HG03095 (cell line): ENCODE data around the gene IL17RD.

Experiments
- ATAC-seq: cut with Tn5 transposase; IDR thresholded peaks from one replicate; pipeline ENCODE4 v1.9.1; 2021; ENCODE audit warnings: moderate library complexity; ENCODE audit not compliant: unreplicated experiment

The IL17RD gene

DNA sequence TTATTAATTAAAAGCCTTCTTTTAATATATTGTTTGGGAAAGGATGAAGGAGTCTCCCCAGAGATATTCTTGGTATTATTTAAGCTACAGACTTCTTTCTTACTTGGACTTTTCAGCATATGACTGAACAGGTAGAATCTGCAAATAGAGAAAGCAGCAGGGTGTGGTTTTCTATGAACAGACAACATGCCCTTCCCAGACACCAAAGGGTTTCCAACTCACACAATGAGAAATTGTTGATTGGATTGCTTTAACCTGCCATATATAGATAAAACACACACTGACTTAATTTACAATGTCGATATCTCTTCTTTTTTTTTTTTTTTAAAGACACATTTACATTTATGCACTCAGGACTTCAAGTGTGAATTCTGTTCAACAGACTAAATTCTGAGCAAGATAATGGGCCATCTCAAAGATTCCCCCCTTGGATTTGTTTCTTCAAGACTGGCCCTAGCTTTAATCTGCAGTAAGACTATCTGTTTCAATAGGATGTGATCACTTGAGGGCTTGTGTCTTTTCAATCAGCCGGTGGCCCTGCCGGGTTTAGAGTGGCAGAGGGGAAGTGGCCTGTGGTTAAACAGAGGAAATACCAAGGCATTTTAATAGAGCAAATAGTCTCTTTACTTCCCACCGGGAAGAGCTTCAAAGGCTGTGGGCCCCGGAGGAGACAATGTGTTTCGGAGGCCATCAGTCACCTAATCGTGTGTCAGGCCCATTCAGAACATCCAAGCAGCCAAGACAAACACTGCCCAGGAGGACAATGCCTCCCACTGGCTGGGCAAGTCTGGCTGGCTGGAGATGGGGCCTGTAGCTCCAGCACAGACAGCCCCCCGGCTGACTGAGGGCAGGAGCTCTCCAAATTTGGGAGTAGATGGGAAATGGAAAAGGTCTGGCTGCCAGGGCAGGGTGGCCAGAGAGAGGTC lies 6.1 kb downstream of the IL17RD start:
- ATAC-seq, result no peak

DNA sequence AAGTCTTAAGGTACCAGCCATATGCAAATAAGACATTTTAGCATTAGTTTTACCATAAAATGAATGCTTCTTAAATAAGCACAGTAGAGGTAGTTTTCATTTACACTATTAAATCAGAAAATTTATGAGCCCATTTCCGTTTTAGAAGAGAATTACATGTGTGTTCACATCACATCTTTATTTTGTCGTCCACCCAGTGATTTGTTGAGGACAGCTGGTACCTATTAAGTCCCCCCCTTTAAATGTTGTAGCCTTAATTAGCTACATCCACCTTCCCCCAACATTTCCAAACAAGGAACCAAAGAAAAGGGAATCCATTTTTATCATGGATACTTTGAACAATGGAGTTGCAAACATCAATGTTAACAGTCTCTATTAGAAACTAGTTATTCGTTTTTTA lies 6.8 kb downstream of the IL17RD start:
- no peak for ATAC-seq

DNA sequence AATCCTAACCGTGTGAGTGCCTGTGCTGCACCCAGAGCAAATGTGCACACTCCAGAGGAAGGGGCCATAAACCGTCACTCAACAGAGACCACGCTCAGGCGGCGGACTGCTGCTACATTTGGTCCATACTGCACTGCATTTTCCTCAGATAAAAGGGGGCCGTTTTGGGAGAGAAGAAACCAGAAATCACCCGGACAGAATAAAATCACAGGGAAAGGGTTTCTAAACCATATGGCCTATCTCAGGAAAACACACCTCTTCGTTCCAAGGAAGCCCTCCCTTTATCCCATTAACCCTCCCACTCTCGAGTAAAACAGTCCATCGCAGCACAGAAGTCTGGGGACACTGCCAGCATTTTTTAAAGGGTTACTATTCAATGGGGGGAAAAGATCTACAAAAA lies 7.6 kb downstream of the IL17RD start:
- no peak for ATAC-seq

DNA sequence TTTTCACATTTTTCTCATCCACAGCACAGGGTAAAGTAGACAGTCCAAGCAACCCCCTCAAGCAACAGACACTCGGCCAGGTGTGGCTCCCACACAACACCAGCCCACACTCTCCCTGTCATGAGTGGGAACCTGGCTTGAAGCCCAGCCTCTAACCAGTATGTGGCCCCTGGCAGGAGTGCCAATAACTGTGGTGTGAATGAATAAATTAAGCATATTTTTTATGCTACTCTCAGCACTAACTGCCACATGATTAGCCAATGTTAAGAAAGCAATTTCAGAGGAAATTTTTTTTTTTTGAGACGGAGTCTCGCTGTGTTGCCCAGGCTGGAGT lies 9.9 kb downstream of the IL17RD start:
- ATAC-seq, result no peak

DNA sequence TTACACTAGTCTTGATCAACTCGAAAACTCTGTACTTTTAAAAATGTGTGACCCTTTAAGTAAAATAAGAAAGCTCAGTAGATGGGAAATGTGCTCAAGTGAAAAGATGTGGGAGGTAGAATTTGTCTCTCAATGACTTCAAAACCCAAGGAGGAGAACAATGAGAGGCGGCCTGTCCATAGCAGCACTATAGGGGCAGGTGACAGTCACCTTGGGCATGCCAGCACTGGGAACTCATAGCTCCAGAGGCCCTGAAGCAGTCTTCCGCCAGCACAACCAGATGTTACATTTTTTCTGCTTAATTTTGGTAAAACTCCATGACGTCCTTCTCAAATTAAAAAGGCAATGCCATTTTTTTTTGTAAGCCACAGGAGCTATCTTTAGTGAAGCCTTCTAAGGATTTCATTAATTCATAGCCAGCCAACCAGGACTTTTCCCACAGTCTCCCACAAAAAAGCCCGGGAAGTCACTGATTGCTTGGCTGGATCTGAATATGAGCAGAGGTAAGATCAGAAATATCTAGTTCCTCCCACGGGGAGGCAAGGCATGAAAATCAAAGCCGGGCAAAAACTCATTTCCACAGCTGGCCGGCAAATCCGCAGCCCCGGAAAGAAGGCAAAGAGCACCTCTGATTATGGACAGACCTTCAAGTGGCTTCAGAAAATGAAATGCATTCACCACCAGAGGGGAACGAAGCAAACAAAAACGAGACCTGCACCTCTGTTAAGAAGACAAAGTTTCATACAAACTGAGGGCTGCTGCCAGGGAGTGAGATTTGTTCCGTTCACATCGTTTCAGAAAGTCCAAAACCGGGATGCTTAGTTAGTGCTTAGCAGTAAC lies 10.5 kb downstream of the IL17RD start:
- ATAC-seq, result no peak

DNA sequence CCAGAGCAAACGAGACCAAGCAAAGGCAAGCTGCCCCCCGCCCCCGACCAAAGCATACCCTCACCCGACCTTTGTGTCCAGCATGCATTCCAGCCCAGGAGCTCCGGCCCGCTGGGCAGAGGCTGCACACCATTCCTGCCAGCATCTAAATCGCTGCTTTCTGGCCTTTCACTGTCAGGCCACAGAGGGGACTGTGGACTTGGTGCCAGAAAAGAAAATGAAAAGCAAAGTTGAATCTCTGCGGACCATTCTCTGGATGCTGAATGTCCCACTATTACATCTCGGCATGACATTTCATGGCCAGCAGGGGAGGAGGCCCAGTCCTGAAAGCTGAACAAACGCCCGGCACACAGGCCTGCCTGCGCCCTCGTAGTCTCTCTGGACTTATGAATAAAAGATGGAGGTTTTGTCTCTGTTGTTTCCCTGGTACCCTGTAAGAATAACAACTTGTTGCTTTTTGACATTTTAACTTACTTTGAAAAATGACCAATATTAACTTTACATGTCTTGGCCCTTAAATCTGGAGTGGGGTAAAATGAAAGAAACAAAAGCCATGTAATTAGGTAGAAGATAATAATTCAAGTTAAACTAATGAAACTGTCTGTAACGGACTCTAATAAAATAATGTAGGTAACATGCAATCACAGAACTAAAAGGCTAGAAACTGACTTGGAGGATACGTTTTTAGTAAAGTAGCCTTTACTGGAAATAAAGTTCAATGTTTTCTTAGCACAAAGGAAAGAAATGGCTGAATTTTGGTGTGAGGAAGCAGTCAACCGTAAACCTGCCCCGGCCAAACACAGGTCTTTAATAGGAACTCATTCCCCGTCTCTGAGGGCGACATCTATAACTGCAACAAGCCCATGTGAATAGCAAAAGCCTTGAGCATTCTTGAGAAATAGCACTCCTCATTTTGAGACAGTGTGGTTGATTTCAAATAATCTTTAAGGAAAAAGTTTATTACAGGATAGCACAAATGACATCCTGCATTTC lies 12.7 kb downstream of the IL17RD start:
- no peak for ATAC-seq

DNA sequence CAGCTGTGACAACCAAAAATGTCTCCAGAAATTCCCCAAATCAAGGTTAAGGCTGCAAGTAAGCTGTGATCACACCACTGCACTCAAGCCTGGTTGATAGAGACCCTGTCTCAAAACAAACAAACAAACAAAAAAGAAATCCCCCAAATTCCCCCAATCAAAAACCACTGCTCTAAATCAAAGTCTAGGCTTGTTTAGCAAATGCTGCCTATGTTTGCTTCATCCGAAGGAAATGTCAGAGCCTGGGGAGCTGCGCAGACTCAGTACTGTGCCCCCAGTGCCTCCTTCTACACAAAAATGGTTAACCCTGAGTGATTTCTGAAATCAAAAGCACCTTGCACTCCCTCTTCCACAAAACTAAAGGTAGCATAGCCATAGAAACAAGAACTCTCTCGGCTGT lies 13.4 kb downstream of the IL17RD start:
- no peak for ATAC-seq

DNA sequence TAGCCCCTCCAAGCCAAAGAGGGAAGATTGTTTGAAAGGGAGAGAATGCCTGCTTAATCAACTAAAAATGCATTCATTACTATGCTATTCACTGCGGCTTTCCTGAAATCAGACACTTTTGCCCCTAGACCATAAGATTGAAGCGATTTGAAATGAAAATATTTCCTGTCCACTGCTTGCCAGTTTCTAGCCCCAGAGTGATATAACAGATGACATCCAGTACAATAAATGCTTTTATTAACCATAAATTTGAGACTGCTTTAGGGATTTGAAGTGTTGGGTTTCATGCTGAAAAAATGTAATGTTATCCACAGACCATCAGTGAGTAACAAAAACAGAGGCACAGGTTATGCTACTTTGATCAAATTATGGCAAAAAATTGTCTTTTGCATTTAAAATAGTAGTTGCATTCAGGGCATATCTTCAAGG lies 14.1 kb downstream of the IL17RD start:
- ATAC-seq, result no peak

DNA sequence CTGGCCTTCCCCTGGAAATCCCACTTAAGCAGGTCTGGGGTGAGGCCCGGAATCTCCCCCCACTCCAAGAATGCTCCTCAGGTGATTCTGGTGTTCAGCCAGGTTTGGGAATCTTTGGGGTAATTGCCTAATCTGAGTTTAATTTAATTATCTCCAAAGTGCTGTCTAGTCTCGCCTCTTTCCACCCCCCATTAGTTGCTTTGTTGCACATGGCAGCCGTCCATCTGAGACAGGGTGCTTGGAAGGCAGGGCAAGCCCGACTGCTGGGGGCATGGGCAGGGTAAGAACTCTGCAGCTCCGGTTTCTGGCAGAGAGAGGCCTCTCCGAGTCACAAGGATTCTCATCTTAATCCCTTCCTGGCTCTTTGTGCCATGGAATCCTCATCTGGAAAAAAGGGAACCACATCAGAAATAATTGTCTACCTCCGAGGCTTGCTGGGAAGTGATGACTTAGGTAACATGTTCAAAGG lies 15.0 kb downstream of the IL17RD start:
- ATAC-seq, result no peak

DNA sequence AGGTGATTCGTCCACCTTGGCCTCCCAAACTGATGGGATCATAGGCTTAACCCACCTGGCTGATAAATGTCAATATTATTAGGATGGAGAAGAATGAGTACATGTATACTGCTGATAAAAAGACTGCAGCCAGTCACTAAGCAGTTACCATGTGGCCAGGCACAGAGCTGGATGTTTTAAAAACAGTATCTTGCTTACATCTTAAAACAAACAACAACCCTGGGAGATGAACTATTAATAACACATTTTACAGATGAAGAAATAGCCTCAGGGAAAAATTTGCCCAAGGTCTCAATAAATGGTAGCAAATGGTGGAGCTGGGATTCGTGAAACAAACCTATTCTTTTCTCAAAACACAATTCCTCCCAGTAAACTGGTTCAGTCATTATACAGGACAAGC lies 18.1 kb downstream of the IL17RD start:
- no peak for ATAC-seq

DNA sequence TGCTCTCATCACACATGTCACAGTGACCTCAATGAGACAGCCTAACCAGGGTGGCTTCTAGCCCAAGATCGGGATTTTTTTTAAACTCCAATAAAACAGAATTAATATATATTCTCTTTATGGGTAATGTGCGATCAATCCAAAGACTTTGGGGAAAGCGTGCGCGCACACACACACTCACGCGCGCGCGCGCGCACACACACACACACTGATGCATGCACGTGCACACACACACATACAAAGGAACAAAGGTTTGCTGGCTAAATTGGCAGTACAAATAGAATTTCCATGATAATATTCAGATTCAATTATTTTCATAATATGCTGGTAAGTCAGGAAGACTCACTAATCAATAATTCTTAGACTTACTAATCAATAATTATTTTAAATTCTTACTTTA lies 19.3 kb downstream of the IL17RD start:
- no peak for ATAC-seq

DNA sequence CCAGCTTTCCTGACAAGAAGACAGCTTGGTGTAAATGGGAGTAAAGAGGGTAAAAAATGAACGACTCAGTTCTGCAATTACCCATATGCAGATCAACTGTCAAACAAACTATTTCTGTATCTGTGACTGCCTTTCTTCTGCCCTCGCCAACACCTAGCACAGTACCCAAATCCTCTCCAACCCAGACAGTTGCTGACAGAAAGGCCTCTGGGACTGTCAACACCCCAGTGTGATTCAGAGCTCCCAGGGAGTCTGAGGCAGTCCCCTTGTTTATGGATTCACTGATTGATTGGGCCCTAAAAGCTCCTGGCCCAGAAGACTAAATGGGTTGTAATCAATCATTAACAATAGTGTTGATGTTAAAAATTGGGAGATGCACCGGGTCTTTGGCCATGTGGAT lies 20.2 kb downstream of the IL17RD start:
- ATAC-seq, result no peak

DNA sequence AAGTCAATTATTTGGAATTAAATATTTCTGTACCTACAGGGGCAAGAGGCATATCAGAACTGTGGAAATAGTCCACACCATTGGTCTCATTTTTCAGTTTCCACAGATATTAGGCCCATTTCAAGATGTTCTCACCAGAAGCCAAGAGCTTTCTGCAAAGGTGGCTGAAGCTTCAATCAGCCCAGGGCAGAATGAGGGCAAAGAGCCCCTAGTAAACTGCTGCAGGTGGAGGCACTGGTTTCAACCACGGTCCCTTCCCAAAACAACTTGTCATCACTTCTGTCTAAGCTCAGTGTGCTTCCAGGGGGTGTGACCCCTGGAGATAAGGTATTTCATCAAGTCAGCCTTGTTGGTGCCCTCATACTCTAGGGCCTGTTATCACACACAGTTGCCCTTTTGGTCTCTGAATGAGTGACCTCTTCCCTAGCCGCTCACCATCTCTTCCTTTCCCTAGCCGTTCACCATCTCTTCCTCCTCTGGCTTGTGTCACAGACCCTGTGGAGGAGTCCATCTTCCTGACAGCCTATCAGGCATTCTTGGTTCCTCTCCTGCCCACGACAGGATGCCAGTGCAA lies 21.2 kb downstream of the IL17RD start:
- ATAC-seq, result no peak

DNA sequence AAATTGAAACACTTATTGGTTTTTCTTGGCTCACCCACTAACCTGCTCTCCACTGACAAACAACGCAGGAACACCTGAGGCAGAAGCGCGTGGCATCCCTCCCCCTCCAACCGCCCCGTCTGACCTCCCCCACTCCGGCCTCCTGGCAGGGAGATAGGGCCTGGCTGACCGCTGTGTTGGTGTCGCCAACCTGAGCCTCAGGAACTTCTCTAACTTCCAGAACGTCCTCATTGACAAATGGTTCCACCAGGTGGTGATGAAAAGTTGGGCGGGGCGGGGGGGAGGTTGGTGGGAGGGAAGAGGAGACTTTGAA lies 22.8 kb downstream of the IL17RD start:
- no peak for ATAC-seq

DNA sequence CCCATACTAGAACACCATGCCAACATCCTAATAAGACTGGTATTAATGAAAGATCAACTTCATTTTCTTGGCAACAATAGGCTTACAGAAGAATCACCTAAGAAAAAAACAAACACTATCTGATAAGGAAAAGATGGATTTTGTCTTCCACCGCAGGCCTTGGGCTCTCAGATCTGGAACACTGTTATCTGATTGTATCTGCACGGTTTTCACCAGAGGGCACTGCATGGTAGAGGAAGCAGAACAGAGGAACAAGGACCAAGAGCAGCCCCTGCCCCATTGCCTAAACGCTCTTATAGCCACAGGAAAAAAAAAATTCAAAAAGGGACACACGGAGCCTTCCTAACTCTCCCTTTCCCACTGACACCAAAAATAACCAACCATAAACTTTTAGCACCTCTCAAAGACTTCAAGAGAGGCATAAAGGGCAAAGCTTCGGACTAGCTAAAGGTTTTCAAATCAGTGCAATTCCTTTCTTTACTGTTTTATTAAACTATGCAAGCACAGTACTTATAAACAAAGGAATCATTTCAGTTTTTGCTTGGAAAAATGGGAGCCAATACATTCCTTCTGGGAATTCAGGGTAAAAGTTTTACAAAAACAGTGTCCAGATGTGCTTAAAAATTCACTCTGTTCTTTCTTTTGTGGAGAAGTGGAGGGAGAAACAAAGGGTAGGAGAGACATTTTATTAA lies 23.3 kb downstream of the IL17RD start:
- no peak for ATAC-seq

DNA sequence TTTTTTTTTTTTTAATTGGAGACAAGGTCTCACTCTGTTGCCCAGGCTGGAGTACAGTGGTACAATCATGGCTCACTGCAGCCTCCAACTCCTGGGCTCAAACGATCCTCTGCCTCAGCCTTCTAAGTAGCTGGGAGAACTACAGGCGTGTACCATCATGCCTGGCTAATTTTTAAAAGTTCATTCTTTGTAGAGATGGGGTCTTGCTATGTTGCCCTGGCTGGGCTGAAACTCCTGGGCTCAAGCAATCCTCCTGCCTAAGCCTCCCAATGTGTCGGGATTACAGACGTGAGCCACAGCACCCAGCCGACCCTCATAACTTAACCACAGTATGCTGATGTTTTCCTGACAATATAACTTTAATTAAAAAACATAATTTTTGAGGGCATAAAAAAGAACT lies 24.3 kb downstream of the IL17RD start:
- no peak for ATAC-seq

DNA sequence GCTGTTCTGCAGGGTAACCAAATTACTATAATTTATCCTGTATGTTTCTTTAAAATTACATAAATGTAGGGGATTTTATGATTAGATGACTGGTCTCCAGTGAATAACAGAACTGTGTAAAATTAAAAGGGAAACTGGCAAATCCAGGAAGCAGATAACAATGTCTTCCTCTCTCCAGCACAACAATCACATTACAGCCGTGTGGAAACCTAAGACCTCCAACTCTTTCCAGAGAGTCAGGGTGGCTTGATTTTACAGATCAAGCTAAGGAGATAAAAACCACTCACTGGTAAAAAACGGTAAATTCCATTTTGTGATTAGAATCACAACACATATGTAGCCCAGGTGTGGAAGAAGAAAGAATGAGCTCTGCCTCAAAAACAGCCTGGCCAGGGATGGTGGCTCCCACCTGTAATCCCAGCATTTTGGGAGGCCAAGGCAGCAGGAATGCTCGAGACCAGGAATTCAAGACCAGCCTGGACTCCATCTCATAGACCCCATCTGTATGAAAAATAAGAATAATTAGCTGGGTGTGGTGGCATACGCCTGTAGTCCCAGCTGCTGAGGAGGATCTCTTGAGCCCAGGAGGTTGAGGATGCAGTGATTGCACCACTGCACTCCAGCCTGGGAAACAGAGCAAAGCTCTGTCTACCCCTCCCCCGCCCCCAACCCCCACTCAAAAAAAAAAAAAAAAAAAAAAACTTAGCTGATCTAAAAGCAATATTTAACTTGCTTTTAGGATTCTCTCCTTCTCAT lies 29.0 kb downstream of the IL17RD start:
- no peak for ATAC-seq

DNA sequence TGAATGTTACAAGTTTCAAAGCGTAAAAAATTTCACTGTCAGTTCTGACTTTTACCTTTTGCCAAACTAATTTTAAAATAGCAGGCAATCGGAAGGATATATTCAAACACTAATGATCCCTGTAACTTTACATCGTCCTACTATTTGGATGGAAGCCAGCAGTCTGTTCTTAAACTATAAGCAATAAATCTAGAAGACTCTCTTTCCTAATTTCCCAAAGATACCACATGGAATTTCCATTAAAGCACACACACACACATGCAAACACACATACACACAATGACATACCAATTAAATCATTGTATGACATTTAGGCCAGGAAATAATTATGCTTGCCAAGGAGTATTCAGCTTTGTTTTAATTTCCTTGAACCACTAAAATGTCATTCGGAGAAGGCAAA lies 32.0 kb downstream of the IL17RD start:
- ATAC-seq, result no peak

DNA sequence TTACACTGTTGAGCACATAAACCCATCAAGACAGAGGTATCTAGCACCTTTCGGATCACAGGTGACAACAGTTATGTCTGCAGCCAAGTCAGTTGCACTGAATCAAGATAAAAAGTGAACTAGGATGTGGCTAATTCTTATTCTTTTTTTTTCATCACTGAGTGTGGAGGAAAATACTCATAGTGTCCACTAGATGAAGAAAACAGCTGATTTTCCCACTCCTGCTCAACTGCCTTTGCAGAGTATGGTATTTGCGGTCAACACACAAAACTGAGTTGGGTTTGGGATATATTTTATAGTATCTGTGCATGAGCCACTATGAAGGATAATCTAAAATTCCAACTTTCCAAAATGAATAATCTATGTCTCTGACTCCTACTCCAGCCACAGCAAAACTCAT lies 32.5 kb downstream of the IL17RD start:
- no peak for ATAC-seq
